A549 (cell line): ENCODE measurements around the gene BMP7.

Experiments
- BHLHE40 ChIP-seq: IDR thresholded peaks from 2 replicates; pipeline ENCODE4 v1.6.1; 2012; ENCODE audit warnings: low read depth, low read length, inconsistent platforms
- HDAC2 ChIP-seq: fragments of 200-600 bp; sonication (generic); IDR thresholded peaks from 2 replicates; pipeline ENCODE4 v1.6.1; 2016
- MAZ ChIP-seq: fragments of 150-350 bp; IDR thresholded peaks from 2 replicates; pipeline ENCODE4 v1.6.1; 2014; ENCODE audit warnings: antibody characterized with exemption, low read depth, low read length, borderline replicate concordance
- NR3C1 ChIP-seq: fragments of >200 bp; sonication (Bioruptor Twin); formaldehyde crosslinking; IDR thresholded peaks from 3 replicates; pipeline ENCODE4 v1.6.1; 2017
- POLR2A ChIP-seq: IDR thresholded peaks from 2 replicates; pipeline ENCODE4 v1.6.1; 2012; ENCODE audit warnings: mild to moderate bottlenecking, low read length
- RFX5 ChIP-seq: fragments of 450-650 bp; IDR thresholded peaks from 2 replicates; pipeline ENCODE4 v1.7.1; 2014; ENCODE audit warnings: antibody characterized with exemption, mild to moderate bottlenecking, moderate library complexity
- TF ChIP-seq, protein P1 (sequence below): IDR thresholded peaks from 2 replicates; pipeline ENCODE4 v1.6.1; 2012
- TF ChIP-seq, protein P2 (sequence below): fragments of >200 bp; sonication (Bioruptor Twin); formaldehyde crosslinking; IDR thresholded peaks from 3 replicates; pipeline ENCODE4 v1.5.1; 2016

DNA sequence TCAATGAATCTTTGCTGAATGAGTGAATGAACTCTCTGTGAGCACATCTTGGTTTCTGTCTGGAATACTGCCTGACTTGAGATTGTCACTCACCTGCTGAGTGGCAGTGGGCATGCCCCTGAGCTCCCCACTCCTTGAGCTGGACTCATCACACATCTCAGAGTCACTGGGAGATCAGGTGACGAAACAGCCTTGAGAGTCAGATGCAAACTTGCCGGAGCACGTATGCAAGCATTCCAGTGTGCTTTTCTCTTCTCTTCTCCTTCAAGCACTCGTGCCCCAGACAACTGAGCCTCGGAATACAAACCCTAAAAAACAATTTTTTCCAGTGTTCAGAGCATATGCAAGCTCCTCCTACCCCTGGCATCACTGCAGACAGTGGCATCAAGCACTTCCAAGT, 9.4 kb upstream of the BMP7 start:
- TF ChIP-seq, protein P1, sequence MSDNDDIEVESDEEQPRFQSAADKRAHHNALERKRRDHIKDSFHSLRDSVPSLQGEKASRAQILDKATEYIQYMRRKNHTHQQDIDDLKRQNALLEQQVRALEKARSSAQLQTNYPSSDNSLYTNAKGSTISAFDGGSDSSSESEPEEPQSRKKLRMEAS: no peak
- TF ChIP-seq, protein P2, sequence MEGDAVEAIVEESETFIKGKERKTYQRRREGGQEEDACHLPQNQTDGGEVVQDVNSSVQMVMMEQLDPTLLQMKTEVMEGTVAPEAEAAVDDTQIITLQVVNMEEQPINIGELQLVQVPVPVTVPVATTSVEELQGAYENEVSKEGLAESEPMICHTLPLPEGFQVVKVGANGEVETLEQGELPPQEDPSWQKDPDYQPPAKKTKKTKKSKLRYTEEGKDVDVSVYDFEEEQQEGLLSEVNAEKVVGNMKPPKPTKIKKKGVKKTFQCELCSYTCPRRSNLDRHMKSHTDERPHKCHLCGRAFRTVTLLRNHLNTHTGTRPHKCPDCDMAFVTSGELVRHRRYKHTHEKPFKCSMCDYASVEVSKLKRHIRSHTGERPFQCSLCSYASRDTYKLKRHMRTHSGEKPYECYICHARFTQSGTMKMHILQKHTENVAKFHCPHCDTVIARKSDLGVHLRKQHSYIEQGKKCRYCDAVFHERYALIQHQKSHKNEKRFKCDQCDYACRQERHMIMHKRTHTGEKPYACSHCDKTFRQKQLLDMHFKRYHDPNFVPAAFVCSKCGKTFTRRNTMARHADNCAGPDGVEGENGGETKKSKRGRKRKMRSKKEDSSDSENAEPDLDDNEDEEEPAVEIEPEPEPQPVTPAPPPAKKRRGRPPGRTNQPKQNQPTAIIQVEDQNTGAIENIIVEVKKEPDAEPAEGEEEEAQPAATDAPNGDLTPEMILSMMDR: no peak
- TF ChIP-seq HDAC2: no peak
- TF ChIP-seq BHLHE40: no peak
- no peak for TF ChIP-seq RFX5
- TF ChIP-seq NR3C1: no peak
- no peak for TF ChIP-seq POLR2A
- no peak for TF ChIP-seq MAZ
